GF-D8 (cell line): ENCODE results near the gene SRSF1.
"Not testable (repeated sequence)": the region's sequence is repeated elsewhere in the genome, so short reads cannot be mapped to it uniquely, and the experiment has no call there.

Source experiments
- DNase-seq: peaks from one replicate; lab custom pipeline; 2025; lab: John Stamatoyannopoulos, UW

The SRSF1 gene

GRCh38 chr17:57990037-57990436, 17.0 kb downstream of the SRSF1 start:
- no peak for DNase-seq

GRCh38 chr17:57988301-57989250, 18.5 kb downstream of the SRSF1 start:
- peak; percentile 29 for DNase-seq

DNA sequence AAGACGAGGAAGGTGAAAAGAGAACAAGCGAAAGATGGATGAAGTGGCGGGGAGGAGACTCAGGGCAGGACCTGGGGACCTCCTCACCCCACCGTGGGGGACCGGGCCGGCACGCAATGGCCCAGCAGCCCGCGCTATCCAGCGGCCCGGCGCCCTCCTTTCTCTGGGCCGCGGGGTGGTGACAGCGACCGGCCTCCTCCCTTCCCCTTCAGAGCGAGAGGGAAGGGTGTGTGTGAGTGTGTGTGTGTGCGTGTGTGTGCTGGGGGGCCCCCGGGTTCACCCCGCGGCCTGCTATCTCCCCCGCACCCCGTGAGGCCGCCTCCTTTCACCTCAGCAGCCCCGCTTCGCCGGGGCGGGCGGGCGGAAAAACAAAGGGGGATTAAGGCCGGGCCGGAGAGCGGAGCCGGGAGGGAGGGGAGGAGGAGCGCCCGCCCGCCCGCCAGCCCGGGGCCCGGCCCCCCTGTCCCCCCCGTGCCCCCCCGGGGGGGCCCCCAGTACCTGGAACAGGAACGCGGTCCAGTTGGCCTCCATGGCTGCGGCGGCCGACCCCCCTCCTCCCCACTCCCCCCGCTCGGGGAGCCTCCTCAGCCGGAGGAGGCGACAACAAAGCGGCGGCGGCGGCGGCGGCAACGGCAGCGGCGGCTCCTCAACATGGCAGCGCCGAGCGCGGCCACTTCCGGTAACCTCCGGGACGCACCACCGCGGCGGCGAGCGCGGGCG, 19.3 kb downstream of the SRSF1 start, which contains the start of gene VEZF1:
Gene VEZF1, minus strand, starts transcription at position 674 of the 720 bp plus-strand sequence. Its CDS starts 143 bp downstream, at position 531.
- peak; percentile 29 for DNase-seq

GRCh38 chr17:57986841-57987580, 20.0 kb downstream of the SRSF1 start:
- no peak for DNase-seq

- no peak for DNase-seq
These were observed 21.4 kb downstream of the SRSF1 start for GRCh38 chr17:57985675-57985974.

GRCh38 chr17:57984936-57985674, 21.9 kb downstream of the SRSF1 start:
- no peak for DNase-seq

GRCh38 chr17:57984261-57984890, 22.7 kb downstream of the SRSF1 start:
- no peak for DNase-seq

DNA sequence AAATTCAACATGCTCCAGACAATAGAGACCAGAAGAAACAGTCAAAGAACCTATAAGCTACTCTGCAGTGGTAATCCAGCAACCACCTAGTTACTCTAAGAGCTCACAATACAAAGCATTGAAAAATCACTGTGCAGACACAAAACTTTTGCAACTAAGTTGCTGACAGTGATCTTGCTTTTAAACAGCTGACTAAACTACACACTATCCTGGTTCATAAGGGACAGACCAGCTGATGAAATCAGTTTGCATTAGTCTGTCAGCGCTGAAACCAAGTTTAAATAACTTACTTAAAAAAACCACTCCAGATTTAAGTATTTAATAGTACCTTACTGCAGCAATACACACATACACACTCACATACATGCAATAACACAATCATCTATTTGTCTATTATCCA, 23.6 kb downstream of the SRSF1 start:
- DNase-seq: no peak

- no peak for DNase-seq
These were observed 24.4 kb downstream of the SRSF1 start for GRCh38 chr17:57982452-57983170.

DNA sequence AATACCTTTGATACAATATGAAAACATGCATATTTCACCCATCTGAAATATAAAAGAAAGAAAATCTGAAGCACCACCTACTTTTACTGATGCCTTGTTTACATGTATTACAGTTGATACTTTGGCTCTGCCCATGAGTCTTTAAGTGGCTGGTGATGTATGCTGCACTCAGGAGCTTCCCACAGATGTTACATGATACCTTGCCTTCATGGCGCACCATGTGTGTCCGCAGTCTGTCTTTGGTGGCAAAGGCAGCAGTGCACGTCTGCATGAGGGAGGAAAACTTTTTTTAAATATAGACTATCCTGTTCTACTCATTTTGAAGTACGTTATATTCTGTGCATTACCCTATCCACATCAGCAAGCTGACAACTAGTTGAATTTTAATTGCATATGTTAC, 26.5 kb downstream of the SRSF1 start:
- DNase-seq: no peak

DNA sequence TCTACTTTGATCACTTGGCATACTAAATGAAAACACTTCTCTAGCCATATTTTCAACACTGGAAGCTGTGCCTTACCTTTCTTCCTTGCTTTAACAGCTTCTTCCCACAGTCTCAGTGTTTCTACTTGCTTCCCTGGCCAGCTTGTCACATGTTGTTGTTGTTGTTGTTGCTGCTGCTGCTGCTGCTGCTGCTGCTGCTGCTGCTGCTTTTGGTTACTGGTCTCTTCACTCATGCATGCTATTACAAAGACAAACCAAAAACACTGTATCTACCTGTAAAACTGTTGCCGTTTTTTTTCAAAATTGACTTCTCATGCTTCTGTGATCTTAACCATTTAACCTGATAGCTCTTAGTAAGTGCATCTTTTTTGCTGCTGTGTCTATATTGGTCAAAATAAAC, 28.0 kb downstream of the SRSF1 start:
- DNase-seq: no peak

DNA sequence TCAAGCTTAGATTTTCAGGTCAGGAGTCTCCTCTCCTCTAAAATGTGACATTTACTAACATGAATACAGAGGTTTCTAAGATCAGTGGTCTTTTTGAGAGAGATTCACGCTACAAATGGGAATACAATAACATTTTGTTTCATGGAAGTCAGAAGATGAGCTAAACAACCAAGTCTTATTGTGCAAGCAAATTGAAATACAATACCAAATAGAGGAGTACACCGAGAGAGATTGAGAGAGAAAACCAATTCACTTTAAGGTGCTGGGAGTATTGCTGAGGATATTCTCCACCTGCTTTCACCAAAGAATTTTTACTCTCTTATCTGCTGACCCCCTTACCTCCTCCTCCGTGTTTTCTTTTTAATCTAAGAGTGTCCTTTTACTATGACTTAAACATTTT, 30.5 kb downstream of the SRSF1 start:
- no peak for DNase-seq

DNA sequence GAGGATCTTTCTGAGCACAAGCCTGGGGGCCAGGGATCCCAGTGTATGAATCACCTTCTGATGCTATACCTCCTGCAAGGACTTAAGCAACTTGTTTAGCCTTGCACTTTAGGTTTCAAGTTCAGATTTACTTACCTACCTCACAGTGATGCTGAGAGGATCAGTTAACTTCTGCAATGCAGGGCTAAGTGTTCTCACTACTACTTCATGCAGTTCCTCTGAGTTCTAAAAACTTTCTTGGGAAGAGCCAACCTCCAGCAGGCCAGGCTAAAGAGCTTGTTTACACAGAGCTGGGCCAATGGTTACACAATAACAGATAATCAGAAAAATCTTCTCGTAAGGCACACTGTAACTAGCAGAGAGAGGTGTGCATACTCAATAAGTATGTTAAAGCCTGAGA, 32.0 kb downstream of the SRSF1 start:
- DNase-seq: no peak

- not testable (repeated sequence) for DNase-seq
These were observed 32.8 kb downstream of the SRSF1 start for GRCh38 chr17:57974053-57974824.

GRCh38 chr17:57972151-57972550, 34.9 kb downstream of the SRSF1 start:
- DNase-seq: no peak

- DNase-seq: no peak
These were observed 35.5 kb downstream of the SRSF1 start for GRCh38 chr17:57971572-57971971.

DNA sequence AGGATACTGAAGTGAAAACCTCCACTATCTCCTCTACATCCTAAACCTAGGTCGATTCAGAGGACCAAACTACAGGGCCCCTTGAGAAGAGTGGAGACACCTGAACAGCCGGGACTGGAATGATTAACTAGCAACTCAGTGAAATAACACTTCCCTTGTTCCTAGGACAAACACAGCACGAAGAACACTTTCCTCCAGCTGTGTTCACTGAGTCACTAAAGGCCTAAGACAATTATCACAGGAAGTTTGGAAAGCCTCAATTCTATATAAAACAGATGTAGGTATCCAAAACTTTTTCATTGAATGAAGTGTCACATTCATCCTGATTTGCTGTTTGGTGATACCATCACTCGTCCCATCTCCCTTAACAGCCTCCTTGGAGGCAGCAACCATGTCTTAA, 36.3 kb downstream of the SRSF1 start:
- no peak for DNase-seq

- no peak for DNase-seq
These were observed 38.6 kb downstream of the SRSF1 start for GRCh38 chr17:57968456-57968855.

DNA sequence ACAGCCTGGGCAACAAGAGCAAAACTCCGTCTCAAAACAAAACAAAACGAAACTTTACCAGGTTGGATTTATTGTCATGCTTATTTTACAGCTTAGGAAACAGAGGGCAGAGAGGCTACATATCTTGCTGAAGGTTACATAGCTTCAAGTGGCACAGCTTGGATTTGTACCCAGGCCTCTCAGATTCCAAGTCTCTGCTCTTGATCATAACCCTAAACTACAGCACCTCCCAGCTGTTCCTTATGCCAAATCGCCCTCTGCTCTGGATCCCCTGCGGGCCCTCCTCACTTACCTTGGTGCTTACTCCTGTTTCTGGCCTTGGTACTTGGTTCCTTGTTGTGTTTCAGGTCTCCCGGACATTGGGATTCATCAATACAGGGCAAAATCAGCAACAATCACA, 40.2 kb downstream of the SRSF1 start:
- no peak for DNase-seq

DNA sequence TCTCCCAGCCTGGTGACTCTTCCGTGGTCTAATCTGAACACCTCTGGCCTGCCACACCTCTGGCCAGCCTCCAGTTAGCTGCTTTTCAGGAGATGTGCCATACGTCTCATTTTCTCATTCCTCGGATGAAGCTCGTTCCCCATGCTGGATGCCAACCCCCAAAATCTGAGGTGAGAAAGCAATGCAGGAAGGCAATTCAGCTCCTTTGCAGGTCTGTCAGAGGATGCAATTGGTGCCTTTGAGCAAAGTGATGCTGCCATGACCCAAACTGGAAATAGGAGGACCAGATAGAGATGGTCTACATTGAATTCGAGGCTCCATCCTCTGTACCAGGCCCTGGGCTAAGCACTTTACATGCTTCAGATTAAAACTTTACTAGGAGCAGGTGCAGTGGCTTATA, 40.8 kb downstream of the SRSF1 start:
- no peak for DNase-seq
